GM13976 (cell line): Measurements from ENCODE around the gene KLF13.
A peak's percentile ranks its signal among the peaks of the same experiment; 100 is the strongest.

ENCODE experiments used
- DNase-seq: peaks from one replicate; pipeline ENCODE4 v3.0.0; 2012; ENCODE audit warnings: low spot score
- in situ Hi-C: fragments of 300-500 bp; cut with MboI; formaldehyde crosslinking; loops from one replicate; pipeline ENCODE4 v1.12.0; 2022; ENCODE audit warnings: low sequenced_read_pairs, mixed read lengths, inconsistent platforms; ENCODE audit not compliant: unreplicated experiment
- TF ChIP-seq, protein P1 (sequence below): IDR thresholded peaks from 2 replicates; pipeline ENCODE4 v1.5.1; 2012; ENCODE audit warnings: borderline replicate concordance, mild to moderate bottlenecking; ENCODE audit not compliant: insufficient read depth; ENCODE audit errors: extremely low read depth, missing control alignments, control extremely low read depth

Gene KLF13

DNA sequence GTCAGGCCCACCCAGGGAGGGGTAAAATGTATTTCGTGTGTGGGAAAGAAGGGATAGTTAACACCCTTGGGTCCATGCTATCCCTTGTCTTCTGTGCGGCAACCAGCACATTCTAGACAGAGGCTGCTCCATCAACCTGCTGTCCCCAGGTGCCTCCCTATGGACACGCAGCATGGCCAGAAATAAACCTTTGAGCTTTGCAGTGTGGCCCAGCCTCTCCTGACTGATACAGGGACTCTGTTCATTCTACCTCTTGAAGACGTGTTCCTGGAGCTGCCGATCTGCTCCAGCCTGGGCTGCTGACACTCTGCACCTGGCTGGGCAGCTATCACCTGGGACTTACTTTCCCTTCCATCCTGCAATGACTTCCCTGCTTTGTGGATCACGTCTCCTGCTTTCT lies 4.1 kb upstream of the KLF13 start:
- in situ Hi-C loops: loop anchor here (10.0 kb wide), 2 partner anchors 58 to 88 kb away; no protein-coding TSS in a partner anchor
- DNase-seq: no peak
- TF ChIP-seq, protein P1, sequence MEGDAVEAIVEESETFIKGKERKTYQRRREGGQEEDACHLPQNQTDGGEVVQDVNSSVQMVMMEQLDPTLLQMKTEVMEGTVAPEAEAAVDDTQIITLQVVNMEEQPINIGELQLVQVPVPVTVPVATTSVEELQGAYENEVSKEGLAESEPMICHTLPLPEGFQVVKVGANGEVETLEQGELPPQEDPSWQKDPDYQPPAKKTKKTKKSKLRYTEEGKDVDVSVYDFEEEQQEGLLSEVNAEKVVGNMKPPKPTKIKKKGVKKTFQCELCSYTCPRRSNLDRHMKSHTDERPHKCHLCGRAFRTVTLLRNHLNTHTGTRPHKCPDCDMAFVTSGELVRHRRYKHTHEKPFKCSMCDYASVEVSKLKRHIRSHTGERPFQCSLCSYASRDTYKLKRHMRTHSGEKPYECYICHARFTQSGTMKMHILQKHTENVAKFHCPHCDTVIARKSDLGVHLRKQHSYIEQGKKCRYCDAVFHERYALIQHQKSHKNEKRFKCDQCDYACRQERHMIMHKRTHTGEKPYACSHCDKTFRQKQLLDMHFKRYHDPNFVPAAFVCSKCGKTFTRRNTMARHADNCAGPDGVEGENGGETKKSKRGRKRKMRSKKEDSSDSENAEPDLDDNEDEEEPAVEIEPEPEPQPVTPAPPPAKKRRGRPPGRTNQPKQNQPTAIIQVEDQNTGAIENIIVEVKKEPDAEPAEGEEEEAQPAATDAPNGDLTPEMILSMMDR: no peak

DNA sequence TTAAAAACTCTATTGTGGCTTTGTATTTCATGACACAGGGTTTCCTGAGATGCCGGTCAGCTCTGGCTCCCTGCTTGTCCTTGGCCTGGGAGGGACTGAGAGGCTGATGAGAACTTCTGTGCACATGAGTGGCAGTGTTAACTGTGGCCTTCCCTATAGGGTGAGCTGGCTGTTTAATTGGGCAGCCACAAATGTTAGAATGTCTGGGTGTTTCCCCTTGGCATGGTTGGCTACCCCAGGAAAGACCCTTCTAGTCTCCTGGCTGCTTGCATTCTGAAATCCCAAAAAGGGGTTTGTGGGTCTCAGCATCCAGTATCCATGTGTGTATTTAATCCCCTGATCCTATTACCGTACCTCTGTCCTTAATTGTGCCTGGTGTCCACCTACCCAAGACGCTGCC lies 3.0 kb upstream of the KLF13 start:
- DNase-seq: no peak
- in situ Hi-C loops: loop anchor here (10.0 kb wide), 2 partner anchors 59 to 89 kb away; no protein-coding TSS in a partner anchor
- TF ChIP-seq, protein P1: no peak

DNA sequence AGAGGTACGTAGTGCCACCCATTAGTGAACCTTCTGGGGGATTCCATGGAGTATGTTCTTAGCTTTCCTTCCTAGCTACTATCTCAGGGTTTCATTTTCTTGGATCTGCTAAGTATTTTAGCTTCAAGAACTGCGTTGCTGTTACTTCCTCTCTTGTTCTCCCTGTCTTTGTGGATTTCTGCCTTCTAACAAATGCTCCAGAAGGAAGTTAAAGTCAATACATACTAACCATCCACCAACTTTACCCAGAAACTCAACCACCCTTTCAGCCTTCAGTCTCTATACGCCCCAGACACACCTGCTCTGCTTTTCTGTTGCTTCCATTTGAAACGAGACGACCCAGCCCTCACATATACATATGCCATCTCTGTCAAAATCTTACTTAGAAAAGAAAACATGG lies 2.4 kb upstream of the KLF13 start:
- TF ChIP-seq, protein P1: no peak
- in situ Hi-C loops: loop anchor here (10.0 kb wide), 2 partner anchors 59 to 89 kb away; no protein-coding TSS in a partner anchor
- DNase-seq: no peak

DNA sequence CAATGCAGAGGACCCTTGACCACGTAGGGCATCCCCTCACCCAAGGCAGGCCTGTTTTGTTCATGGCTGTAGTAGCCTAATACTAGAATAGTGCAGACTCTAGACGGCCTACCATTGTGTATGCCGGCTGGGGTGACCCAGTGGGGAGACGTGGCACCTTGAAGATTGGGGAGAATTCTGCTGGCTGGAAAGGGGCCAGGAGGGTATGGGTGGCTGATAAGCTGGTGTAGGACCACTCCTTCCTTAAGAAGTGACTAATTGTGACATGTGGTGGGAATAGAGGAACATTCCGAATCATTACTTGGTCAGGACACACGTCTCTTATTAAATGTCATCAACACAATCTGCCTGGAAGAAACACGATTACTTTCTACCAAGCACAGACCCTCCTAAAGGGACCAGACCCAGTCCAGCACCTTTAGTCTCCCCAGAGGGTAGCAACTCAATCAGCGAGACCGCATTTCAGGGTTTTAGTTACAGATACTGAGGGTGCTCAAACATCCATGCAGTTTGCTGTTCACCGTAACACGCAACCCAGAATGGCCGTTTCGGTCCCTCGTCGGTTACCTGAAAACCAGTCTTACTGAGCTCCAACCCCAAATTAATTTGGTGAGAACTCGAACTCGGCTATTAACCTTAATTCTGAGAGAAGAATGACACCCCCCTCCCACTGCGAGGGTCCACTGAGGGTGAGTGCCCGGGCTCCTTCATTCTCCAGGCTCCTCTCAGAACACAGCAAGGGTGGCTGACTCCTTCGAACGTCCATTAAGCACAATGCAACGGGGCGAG lies 1.6 kb upstream of the KLF13 start:
- TF ChIP-seq, protein P1: no peak
- in situ Hi-C loops: loop anchor here (10.0 kb wide), 2 partner anchors 60 to 90 kb away; no protein-coding TSS in a partner anchor
- DNase-seq: no peak

DNA sequence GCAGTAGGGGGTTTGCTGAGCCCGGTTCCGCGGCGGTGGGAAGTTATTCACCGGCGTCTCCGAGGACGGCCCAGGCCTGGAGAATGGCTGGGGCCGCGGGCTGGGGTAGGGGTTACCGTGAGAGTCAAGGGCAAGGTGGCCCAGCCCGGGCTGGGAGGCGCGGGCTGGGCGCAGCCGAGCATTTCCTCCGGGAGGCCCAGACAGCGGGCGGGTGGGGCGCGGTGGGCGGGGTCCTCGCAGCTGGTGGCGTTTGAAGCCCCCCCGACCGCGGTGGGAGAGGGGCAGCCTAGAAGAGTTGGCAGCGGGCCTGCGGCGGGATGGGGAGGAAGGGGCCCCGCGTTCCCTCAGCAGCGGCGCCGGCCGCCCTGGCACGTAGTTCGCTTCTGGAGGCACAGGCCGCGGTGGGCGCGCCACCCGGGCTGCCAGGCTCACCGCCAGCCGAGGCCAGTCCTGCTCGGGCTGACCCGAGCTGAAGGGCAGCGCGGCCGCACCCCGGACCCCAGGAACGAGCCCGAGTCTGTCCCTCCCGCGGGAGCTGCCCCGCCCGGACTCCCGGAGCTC lies 960 bp upstream of the KLF13 start:
- peak; percentile 63 for DNase-seq
- TF ChIP-seq, protein P1: no peak
- in situ Hi-C loops: loop anchor here (10.0 kb wide), 2 partner anchors 61 to 91 kb away; no protein-coding TSS in a partner anchor

DNA sequence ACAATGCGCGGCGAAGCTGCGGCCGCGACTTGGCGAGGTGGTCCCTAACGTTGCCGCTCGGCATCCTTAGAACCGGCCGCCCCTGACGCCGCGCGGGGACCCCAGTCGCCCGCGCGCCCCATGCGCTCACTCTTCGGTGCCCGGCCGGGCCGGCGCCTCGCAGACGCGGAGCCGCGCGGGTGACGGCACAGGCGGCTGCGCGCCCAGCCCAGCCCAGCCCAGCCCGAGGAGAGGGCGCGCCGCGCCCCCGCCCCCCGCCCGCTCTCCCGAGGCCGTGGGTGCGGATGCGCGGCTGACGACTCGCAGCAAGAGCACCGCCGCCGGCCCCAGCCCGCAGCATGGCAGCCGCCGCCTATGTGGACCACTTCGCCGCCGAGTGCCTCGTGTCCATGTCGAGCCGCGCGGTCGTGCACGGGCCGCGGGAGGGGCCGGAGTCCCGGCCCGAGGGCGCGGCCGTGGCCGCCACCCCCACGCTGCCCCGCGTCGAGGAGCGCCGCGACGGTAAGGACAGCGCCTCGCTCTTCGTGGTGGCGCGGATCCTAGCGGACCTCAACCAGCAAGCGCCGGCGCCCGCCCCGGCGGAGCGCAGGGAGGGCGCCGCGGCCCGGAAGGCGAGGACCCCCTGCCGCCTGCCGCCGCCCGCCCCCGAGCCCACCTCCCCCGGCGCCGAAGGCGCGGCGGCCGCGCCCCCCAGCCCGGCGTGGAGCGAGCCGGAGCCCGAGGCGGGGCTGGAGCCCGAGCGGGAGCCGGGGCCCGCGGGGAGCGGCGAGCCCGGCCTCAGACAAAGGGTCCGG lies 437 bp downstream of the KLF13 start:
- in situ Hi-C loops: loop anchor here (10.0 kb wide), 2 partner anchors 62 to 92 kb away; no protein-coding TSS in a partner anchor
- TF ChIP-seq, protein P1: no peak
- peak; percentile 56 for DNase-seq
